ENCODE measurements around the gene IL1RL1. TPM values are rescaled to one million over a fixed set of nuclear protein-coding genes. Genes with fewer than 3 reads are reported as not detected.

IL1RL1 gene
- total and polyA plus RNA-seq, 2 donors from 2014 or later: 32.3 to 102 TPM

- Histone ChIP-seq H3K27me3 (ENCODE audit: control insufficient read depth, insufficient read depth, low read length) (no peaks in the 10 kb centered on the region), H3K4me1 (ENCODE audit: control insufficient read depth in 2 of 3, insufficient read depth in 2 of 3, low read depth in 1 of 3, low read length in 3 of 3) (no peaks in the 10 kb centered on the region), H3K36me3 (ENCODE audit: control insufficient read depth in 2 of 3, insufficient read depth in 3 of 3, low read length in 3 of 3) (no peaks in the 10 kb centered on the region), H3K4me3 (ENCODE audit: low read length in 3 of 3) (no peak overlapping the region), H3K9ac (ENCODE audit: low read length in 3 of 3) (no peak overlapping the region), H3K9me3 (ENCODE audit: control insufficient read depth in 2 of 3, insufficient read depth in 1 of 3, low read length in 3 of 3) (no peaks in the 10 kb centered on the region), H3K27ac (ENCODE audit: low read depth in 2 of 2, low read length in 2 of 2) (no peak overlapping the region)
- intact Hi-C loops (cut with DNase I): no loop called here
- no peak for FAIRE-seq
- TF ChIP-seq CTCF (IDR thresholded peaks at IDR 0.05; ENCODE audit: borderline replicate concordance, extremely low read depth, insufficient read depth): no peak
- no peak for DNase-seq
Measured at GRCh38 chr2:102315921-102316320, 4.6 kb downstream of the IL1RL1 start.

- Histone ChIP-seq H3K27ac (ENCODE audit: low read depth in 2 of 2, low read length in 2 of 2) (no peak overlapping the region), H3K4me1 (ENCODE audit: control insufficient read depth in 2 of 3, insufficient read depth in 2 of 3, low read depth in 1 of 3, low read length in 3 of 3) (no peaks in the 10 kb centered on the region), H3K4me3 (ENCODE audit: low read length in 3 of 3) (no peak overlapping the region), H3K27me3 (ENCODE audit: control insufficient read depth, insufficient read depth, low read length) (no peaks in the 10 kb centered on the region), H3K9me3 (ENCODE audit: control insufficient read depth in 2 of 3, insufficient read depth in 1 of 3, low read length in 3 of 3) (no peaks in the 10 kb centered on the region), H3K36me3 (ENCODE audit: control insufficient read depth in 2 of 3, insufficient read depth in 3 of 3, low read length in 3 of 3) (no peaks in the 10 kb centered on the region), H3K9ac (ENCODE audit: low read length in 3 of 3) (no peak overlapping the region)
- intact Hi-C loops (cut with DNase I): no loop called here
- no peak for FAIRE-seq
- DNase-seq: no peak
- TF ChIP-seq CTCF (IDR thresholded peaks at IDR 0.05; ENCODE audit: borderline replicate concordance, extremely low read depth, insufficient read depth): no peak
Measured at GRCh38 chr2:102317715-102318114, 6.4 kb downstream of the IL1RL1 start.

- Histone ChIP-seq H3K36me3 (ENCODE audit: control insufficient read depth in 2 of 3, insufficient read depth in 3 of 3, low read length in 3 of 3) (no peaks in the 10 kb centered on the region), H3K9ac (ENCODE audit: low read length in 3 of 3) (no peak overlapping the region), H3K4me1 (ENCODE audit: control insufficient read depth in 2 of 3, insufficient read depth in 2 of 3, low read depth in 1 of 3, low read length in 3 of 3) (no peaks in the 10 kb centered on the region), H3K27ac (ENCODE audit: low read depth in 2 of 2, low read length in 2 of 2) (no peak overlapping the region), H3K9me3 (ENCODE audit: control insufficient read depth in 2 of 3, insufficient read depth in 1 of 3, low read length in 3 of 3) (no peaks in the 10 kb centered on the region), H3K27me3 (ENCODE audit: control insufficient read depth, insufficient read depth, low read length) (no peaks in the 10 kb centered on the region), H3K4me3 (ENCODE audit: low read length in 3 of 3) (no peak overlapping the region)
- no peak for FAIRE-seq
- no peak for TF ChIP-seq CTCF (IDR thresholded peaks at IDR 0.05; ENCODE audit: borderline replicate concordance, extremely low read depth, insufficient read depth)
- no peak for DNase-seq
- intact Hi-C loops (cut with DNase I): no loop called here
Measured at GRCh38 chr2:102318437-102318836, 7.1 kb downstream of the IL1RL1 start.

Data from kidney (tissue), 14 donors.